ENCODE data around the gene NEUROD4. TPM values are rescaled to one million over a fixed set of nuclear protein-coding genes. Genes with fewer than 3 reads are reported as not detected.

Gene NEUROD4
- total RNA-seq (2014; rRNA removed; shearing (Covaris generic)) (0.07 TPM in 1 of 2 replicates, not detected in the other), polyA plus RNA-seq (2016; fragmentation: Nextera tagmentation; extraction: Ambion mirVana) (0.05 and 0.13 TPM in 2 replicates)
- long read RNA-seq, result 0 reads

DNA sequence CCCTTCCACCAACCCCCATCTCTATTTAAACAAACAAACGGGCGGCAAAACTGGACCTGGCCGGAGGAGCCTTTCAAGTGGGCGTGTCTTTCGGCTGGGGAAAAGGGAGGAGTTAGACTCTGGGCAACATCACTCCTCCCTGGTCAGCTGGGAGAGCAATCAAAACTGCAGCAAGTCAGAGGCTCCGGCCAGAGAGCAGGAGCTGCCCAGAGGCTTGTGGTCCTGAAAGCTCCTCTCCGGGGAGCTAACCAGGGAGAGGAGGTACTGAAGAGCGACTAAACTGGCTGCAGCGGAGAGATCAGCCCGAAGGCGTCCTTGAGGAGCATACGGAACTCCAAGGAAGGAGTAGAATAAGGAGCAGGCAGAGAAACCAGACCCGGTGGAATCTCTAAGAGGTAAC, at the start of gene NEUROD4:
Gene NEUROD4 (plus strand): TSS at position 191 of the 400 bp plus-strand sequence. CDS start 6,466 bp downstream, outside the sequence.
- no peak within 1 kb of the TSS for H3K27ac Mint-ChIP-seq
- H3K4me2 ChIP-seq, result peak within 1 kb of the TSS; percentile 65

More for the DNA sequence above, at the start of gene NEUROD4:
- H4K20me1 ChIP-seq (replicated peaks; ENCODE audit: insufficient read depth), result no peaks in the 10 kb centered on the region
- H3K27me3 ChIP-seq (ENCODE audit: insufficient read depth), result no peaks in the 10 kb centered on the region
- no peak for TF ChIP-seq POLR2AphosphoS5 (IDR thresholded peaks at IDR 0.05; ENCODE audit: low read depth)
- no peak for TF ChIP-seq NANOG (IDR thresholded peaks at IDR 0.05; ENCODE audit: borderline replicate concordance)
- no peak for TF ChIP-seq STAT1 (IDR thresholded peaks at IDR 0.05; ENCODE audit: unreplicated experiment)
- TF ChIP-seq EZH2 (IDR thresholded peaks at IDR 0.05; ENCODE audit: low read depth, unreplicated experiment), result no peak
- TF ChIP-seq JUNB (IDR thresholded peaks at IDR 0.05; ENCODE audit: unreplicated experiment), result no peak
- TF ChIP-seq ETS1 (IDR thresholded peaks at IDR 0.05), result no peak
- TF ChIP-seq ZNF331 (CRISPR knock-in tag; IDR thresholded peaks at IDR 0.05; ENCODE audit: low read depth), result peak; percentile 14; the same call in 1 of the 2 replicates
- TF ChIP-seq, protein P1, sequence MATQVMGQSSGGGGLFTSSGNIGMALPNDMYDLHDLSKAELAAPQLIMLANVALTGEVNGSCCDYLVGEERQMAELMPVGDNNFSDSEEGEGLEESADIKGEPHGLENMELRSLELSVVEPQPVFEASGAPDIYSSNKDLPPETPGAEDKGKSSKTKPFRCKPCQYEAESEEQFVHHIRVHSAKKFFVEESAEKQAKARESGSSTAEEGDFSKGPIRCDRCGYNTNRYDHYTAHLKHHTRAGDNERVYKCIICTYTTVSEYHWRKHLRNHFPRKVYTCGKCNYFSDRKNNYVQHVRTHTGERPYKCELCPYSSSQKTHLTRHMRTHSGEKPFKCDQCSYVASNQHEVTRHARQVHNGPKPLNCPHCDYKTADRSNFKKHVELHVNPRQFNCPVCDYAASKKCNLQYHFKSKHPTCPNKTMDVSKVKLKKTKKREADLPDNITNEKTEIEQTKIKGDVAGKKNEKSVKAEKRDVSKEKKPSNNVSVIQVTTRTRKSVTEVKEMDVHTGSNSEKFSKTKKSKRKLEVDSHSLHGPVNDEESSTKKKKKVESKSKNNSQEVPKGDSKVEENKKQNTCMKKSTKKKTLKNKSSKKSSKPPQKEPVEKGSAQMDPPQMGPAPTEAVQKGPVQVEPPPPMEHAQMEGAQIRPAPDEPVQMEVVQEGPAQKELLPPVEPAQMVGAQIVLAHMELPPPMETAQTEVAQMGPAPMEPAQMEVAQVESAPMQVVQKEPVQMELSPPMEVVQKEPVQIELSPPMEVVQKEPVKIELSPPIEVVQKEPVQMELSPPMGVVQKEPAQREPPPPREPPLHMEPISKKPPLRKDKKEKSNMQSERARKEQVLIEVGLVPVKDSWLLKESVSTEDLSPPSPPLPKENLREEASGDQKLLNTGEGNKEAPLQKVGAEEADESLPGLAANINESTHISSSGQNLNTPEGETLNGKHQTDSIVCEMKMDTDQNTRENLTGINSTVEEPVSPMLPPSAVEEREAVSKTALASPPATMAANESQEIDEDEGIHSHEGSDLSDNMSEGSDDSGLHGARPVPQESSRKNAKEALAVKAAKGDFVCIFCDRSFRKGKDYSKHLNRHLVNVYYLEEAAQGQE (IDR thresholded peaks at IDR 0.05; ENCODE audit: unreplicated experiment), result peak; percentile 94
- TF ChIP-seq, protein P2, sequence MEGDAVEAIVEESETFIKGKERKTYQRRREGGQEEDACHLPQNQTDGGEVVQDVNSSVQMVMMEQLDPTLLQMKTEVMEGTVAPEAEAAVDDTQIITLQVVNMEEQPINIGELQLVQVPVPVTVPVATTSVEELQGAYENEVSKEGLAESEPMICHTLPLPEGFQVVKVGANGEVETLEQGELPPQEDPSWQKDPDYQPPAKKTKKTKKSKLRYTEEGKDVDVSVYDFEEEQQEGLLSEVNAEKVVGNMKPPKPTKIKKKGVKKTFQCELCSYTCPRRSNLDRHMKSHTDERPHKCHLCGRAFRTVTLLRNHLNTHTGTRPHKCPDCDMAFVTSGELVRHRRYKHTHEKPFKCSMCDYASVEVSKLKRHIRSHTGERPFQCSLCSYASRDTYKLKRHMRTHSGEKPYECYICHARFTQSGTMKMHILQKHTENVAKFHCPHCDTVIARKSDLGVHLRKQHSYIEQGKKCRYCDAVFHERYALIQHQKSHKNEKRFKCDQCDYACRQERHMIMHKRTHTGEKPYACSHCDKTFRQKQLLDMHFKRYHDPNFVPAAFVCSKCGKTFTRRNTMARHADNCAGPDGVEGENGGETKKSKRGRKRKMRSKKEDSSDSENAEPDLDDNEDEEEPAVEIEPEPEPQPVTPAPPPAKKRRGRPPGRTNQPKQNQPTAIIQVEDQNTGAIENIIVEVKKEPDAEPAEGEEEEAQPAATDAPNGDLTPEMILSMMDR (conservative IDR thresholded peaks at IDR 0.05; ENCODE audit: low read depth in 2 of 2), result no peak
- TF ChIP-seq, protein P3, sequence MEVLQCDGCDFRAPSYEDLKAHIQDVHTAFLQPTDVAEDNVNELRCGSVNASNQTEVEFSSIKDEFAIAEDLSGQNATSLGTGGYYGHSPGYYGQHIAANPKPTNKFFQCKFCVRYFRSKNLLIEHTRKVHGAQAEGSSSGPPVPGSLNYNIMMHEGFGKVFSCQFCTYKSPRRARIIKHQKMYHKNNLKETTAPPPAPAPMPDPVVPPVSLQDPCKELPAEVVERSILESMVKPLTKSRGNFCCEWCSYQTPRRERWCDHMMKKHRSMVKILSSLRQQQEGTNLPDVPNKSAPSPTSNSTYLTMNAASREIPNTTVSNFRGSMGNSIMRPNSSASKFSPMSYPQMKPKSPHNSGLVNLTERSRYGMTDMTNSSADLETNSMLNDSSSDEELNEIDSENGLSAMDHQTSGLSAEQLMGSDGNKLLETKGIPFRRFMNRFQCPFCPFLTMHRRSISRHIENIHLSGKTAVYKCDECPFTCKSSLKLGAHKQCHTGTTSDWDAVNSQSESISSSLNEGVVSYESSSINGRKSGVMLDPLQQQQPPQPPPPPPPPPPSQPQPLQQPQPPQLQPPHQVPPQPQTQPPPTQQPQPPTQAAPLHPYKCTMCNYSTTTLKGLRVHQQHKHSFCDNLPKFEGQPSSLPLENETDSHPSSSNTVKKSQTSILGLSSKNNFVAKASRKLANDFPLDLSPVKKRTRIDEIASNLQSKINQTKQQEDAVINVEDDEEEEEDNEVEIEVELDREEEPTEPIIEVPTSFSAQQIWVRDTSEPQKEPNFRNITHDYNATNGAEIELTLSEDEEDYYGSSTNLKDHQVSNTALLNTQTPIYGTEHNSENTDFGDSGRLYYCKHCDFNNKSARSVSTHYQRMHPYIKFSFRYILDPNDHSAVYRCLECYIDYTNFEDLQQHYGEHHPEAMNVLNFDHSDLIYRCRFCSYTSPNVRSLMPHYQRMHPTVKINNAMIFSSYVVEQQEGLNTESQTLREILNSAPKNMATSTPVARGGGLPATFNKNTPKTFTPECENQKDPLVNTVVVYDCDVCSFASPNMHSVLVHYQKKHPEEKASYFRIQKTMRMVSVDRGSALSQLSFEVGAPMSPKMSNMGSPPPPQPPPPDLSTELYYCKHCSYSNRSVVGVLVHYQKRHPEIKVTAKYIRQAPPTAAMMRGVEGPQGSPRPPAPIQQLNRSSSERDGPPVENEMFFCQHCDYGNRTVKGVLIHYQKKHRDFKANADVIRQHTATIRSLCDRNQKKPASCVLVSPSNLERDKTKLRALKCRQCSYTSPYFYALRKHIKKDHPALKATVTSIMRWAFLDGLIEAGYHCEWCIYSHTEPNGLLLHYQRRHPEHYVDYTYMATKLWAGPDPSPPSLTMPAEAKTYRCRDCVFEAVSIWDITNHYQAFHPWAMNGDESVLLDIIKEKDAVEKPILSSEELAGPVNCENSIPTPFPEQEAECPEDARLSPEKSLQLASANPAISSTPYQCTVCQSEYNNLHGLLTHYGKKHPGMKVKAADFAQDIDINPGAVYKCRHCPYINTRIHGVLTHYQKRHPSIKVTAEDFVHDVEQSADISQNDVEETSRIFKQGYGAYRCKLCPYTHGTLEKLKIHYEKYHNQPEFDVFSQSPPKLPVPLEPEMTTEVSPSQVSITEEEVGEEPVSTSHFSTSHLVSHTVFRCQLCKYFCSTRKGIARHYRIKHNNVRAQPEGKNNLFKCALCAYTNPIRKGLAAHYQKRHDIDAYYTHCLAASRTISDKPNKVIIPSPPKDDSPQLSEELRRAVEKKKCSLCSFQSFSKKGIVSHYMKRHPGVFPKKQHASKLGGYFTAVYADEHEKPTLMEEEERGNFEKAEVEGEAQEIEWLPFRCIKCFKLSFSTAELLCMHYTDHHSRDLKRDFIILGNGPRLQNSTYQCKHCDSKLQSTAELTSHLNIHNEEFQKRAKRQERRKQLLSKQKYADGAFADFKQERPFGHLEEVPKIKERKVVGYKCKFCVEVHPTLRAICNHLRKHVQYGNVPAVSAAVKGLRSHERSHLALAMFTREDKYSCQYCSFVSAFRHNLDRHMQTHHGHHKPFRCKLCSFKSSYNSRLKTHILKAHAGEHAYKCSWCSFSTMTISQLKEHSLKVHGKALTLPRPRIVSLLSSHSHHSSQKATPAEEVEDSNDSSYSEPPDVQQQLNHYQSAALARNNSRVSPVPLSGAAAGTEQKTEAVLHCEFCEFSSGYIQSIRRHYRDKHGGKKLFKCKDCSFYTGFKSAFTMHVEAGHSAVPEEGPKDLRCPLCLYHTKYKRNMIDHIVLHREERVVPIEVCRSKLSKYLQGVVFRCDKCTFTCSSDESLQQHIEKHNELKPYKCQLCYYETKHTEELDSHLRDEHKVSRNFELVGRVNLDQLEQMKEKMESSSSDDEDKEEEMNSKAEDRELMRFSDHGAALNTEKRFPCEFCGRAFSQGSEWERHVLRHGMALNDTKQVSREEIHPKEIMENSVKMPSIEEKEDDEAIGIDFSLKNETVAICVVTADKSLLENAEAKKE (CRISPR knock-in tag; IDR thresholded peaks at IDR 0.05), result 0 out of 2 replicates have a peak, but pooled peaks have one; percentile 50
- no peak for TF ChIP-seq EZH2phosphoT487 (IDR thresholded peaks at IDR 0.05; ENCODE audit: unreplicated experiment)
- TF ChIP-seq CREB1 (CRISPR knock-in tag; IDR thresholded peaks at IDR 0.05; ENCODE audit: low read depth), result peak; percentile 57; the same call in 1 of the 2 replicates
- TF ChIP-seq ZNF114 (CRISPR knock-in tag; IDR thresholded peaks at IDR 0.05), result peak; percentile 92
- peaks cover 4% of the 10 kb centered on the region for H3K27me3 Mint-ChIP-seq (ENCODE audit: insufficient read depth, low read depth, poor library complexity)
- H3K9me3 Mint-ChIP-seq, result no peaks in the 10 kb centered on the region
- H3K79me2 ChIP-seq (replicated peaks; ENCODE audit: insufficient read depth), result no peaks in the 10 kb centered on the region
- no peaks in the 10 kb centered on the region for H3F3A ChIP-seq (replicated peaks; ENCODE audit: low read depth)
- H3K4me1 ChIP-seq (ENCODE audit: insufficient read depth), result peaks cover 13% of the 10 kb centered on the region
- no peaks in the 10 kb centered on the region for H3K36me3 ChIP-seq (ENCODE audit: insufficient read depth)
- H3K27ac ChIP-seq (ENCODE audit: low read depth), result no peak within 1 kb of the TSS
- DNase-seq (ENCODE audit: low spot score), result peak; percentile 97
- peak within 1 kb of the TSS; percentile 39 for H3K4me3 ChIP-seq
- H3K9me2 ChIP-seq (ENCODE audit: insufficient read depth), result no peaks in the 10 kb centered on the region
- peak within 1 kb of the TSS; percentile 3; the same call in 1 of the 2 replicates for H2AFZ ChIP-seq
- H3K36me3 Mint-ChIP-seq (ENCODE audit: low read depth), result no peaks in the 10 kb centered on the region
- ATAC-seq, result peak; percentile 100
- peaks cover 25% of the 10 kb centered on the region; the same call in 2 of the 3 replicates for H3K4me1 Mint-ChIP-seq
- H3K4me3 Mint-ChIP-seq, result peak within 1 kb of the TSS; percentile 74
